Activated CD4-positive, CD25-positive, alpha-beta regulatory T cell treated with anti-CD3 and anti-CD28 coated beads, Interleukin-2, amount 50 U/mL, for 72 hours (primary cell): Measurements from ENCODE around the gene HIPK2.
"Not testable (repeated sequence)": the region's sequence is repeated elsewhere in the genome, so short reads cannot be mapped to it uniquely, and the experiment has no call there.

Experiments
- DNase-seq: peaks from one replicate; pipeline ENCODE4 v3.0.0; 2021

HIPK2 gene

GRCh38 chr7:139692723-139693122 lies 85.1 kb downstream of the HIPK2 start:
- no peak for DNase-seq

GRCh38 chr7:139691253-139691781 lies 86.5 kb downstream of the HIPK2 start:
- no peak for DNase-seq

GRCh38 chr7:139687980-139688632 lies 89.7 kb downstream of the HIPK2 start:
- no peak for DNase-seq

- no peak for DNase-seq
Observed at GRCh38 chr7:139687211-139687954, 90.4 kb downstream of the HIPK2 start.

- no peak for DNase-seq
Observed at GRCh38 chr7:139683137-139683921, 94.5 kb downstream of the HIPK2 start.

GRCh38 chr7:139682136-139683013 lies 95.4 kb downstream of the HIPK2 start:
- peak; percentile 41 for DNase-seq

- DNase-seq, result no peak
Observed at GRCh38 chr7:139681812-139682135, 96.0 kb downstream of the HIPK2 start.

- DNase-seq, result no peak
Observed at GRCh38 chr7:139681463-139681755, 96.4 kb downstream of the HIPK2 start.

GRCh38 chr7:139680676-139681462 lies 96.9 kb downstream of the HIPK2 start:
- peak; percentile 65 for DNase-seq

GRCh38 chr7:139679731-139680594 lies 97.8 kb downstream of the HIPK2 start:
- no peak for DNase-seq

GRCh38 chr7:139676390-139676789 lies 101.4 kb downstream of the HIPK2 start:
- no peak for DNase-seq

GRCh38 chr7:139675127-139676125 lies 102.4 kb downstream of the HIPK2 start:
- DNase-seq, result no peak

- no peak for DNase-seq
Observed at GRCh38 chr7:139674752-139675126, 103.1 kb downstream of the HIPK2 start.

GRCh38 chr7:139674341-139674740 lies 103.5 kb downstream of the HIPK2 start:
- no peak for DNase-seq

- DNase-seq, result no peak
Observed at GRCh38 chr7:139673762-139674161, 104.0 kb downstream of the HIPK2 start.

- peak; percentile 35 for DNase-seq
Observed at GRCh38 chr7:139673230-139673629, 104.6 kb downstream of the HIPK2 start.

- DNase-seq, result no peak
Observed at GRCh38 chr7:139671967-139672366, 105.8 kb downstream of the HIPK2 start.

- not testable (repeated sequence) for DNase-seq
Observed at GRCh38 chr7:139670662-139671061, 107.1 kb downstream of the HIPK2 start.
